Peyer's patch (tissue), 4 donors: ENCODE results near the gene COLEC12. TPM values are rescaled to one million over a fixed set of nuclear protein-coding genes. Genes with fewer than 3 reads are reported as not detected.

Experiments used
- DNase-seq, 3 donors: peaks; one replicate each; pipeline ENCODE4 v3.0.0-alpha.2; 2017 to 2019
- H3K27ac ChIP-seq, 4 donors: fragments of 200-600 bp; sonication (generic); one replicate each; pipeline ENCODE4 v1.5.1; 2016 to 2019
- H3K27me3 ChIP-seq, 2 donors: fragments of 200-600 bp; sonication (generic); one replicate each; pipeline ENCODE4 v1.5.1; 2019
- H3K36me3 ChIP-seq, 3 donors: fragments of 200-600 bp; sonication (generic); one replicate each; pipeline ENCODE4 v1.5.1; 2016 to 2019
- H3K4me1 ChIP-seq, 4 donors: fragments of 200-600 bp; sonication (generic); one replicate each; pipeline ENCODE4 v1.5.1; 2016 to 2019
- H3K4me3 ChIP-seq, 4 donors: fragments of 200-600 bp; sonication (generic); 1 replicate in 3 of 4; 2 replicates in 1 of 4; pipeline ENCODE4 v1.5.1; 2016 to 2019; ENCODE audit warnings: mild to moderate bottlenecking in 1 of 4
- H3K9me3 ChIP-seq, 4 donors: fragments of 200-600 bp; sonication (generic); one replicate each; pipeline ENCODE4 v1.5.1; 2016 to 2019; ENCODE audit warnings: mild to moderate bottlenecking in 1 of 4
- POLR2A ChIP-seq, 2 donors: fragments of 450-650 bp; IDR thresholded peaks; one replicate each; pipeline ENCODE4 v1.5.1; 2017; ENCODE audit warnings: antibody characterized with exemption in 2 of 2, mild to moderate bottlenecking in 2 of 2, moderate library complexity in 2 of 2
- total RNA-seq, 4 donors: library from RNA; depleted of rRNA; stranded (reverse); fragments of >200 nt; gene quantifications; one replicate each; pipeline ENCODE4 v1.1.0, GENCODE V29; 2016
- TF ChIP-seq, protein P1 (sequence below), 6 experiments: fragments of 450-650 bp in 4 of 6; fragments of 200-600 bp in 2 of 6; sonication (generic) in 1 of 6; IDR thresholded peaks; one replicate each; pipeline ENCODE4 v1.5.1; 2017 to 2019; ENCODE audit warnings: antibody characterized with exemption in 6 of 6, mild to moderate bottlenecking in 3 of 6, moderate library complexity in 1 of 6

Gene COLEC12
- total RNA-seq, 4 donors from 2014 or later = 0.88 to 7.6 (median 3.8) TPM

DNA sequence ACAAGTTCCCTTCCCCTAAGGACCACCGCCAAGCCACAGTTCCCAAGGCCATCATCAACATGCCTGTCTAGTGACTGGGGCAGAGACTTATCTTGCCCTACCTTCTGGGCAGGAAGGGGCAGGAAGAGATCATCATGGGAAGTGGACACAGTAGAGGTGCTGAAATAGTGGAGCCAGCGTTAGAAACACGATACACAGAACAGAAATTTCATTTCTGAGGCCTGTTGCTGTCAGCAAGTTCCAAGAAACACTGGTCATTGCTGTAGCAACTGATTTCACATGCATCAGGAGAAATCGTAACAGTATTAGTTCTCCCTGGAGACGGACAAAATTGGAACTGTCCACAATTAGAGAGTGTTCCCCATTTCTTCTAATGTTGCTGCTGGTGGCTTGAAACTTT lies 83.0 kb downstream of the COLEC12 start:
- no peaks in the 10 kb centered on the region for H3K4me1 ChIP-seq
- DNase-seq = no peak
- H3K4me3 ChIP-seq = no peak overlapping the region
- TF ChIP-seq, protein P1, sequence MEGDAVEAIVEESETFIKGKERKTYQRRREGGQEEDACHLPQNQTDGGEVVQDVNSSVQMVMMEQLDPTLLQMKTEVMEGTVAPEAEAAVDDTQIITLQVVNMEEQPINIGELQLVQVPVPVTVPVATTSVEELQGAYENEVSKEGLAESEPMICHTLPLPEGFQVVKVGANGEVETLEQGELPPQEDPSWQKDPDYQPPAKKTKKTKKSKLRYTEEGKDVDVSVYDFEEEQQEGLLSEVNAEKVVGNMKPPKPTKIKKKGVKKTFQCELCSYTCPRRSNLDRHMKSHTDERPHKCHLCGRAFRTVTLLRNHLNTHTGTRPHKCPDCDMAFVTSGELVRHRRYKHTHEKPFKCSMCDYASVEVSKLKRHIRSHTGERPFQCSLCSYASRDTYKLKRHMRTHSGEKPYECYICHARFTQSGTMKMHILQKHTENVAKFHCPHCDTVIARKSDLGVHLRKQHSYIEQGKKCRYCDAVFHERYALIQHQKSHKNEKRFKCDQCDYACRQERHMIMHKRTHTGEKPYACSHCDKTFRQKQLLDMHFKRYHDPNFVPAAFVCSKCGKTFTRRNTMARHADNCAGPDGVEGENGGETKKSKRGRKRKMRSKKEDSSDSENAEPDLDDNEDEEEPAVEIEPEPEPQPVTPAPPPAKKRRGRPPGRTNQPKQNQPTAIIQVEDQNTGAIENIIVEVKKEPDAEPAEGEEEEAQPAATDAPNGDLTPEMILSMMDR (IDR thresholded peaks at IDR 0.05) = no peak
- TF ChIP-seq POLR2A (IDR thresholded peaks at IDR 0.05) = no peak
- H3K36me3 ChIP-seq = no peaks in the 10 kb centered on the region
- H3K27ac ChIP-seq = no peak overlapping the region
- H3K27me3 ChIP-seq = no peaks in the 10 kb centered on the region
- H3K9me3 ChIP-seq = no peaks in the 10 kb centered on the region

- Histone ChIP-seq H3K27ac (no peak overlapping the region), H3K4me3 (no peak overlapping the region), H3K9me3 (no peaks in the 10 kb centered on the region), H3K36me3 (no peaks in the 10 kb centered on the region), H3K4me1 (no peaks in the 10 kb centered on the region), H3K27me3 (no peaks in the 10 kb centered on the region)
- TF ChIP-seq, protein P1 (IDR thresholded peaks at IDR 0.05) = no peak
- no peak for TF ChIP-seq POLR2A (IDR thresholded peaks at IDR 0.05)
- no peak for DNase-seq
These were observed 83.6 kb downstream of the COLEC12 start for GRCh38 chr18:416930-417329.

DNA sequence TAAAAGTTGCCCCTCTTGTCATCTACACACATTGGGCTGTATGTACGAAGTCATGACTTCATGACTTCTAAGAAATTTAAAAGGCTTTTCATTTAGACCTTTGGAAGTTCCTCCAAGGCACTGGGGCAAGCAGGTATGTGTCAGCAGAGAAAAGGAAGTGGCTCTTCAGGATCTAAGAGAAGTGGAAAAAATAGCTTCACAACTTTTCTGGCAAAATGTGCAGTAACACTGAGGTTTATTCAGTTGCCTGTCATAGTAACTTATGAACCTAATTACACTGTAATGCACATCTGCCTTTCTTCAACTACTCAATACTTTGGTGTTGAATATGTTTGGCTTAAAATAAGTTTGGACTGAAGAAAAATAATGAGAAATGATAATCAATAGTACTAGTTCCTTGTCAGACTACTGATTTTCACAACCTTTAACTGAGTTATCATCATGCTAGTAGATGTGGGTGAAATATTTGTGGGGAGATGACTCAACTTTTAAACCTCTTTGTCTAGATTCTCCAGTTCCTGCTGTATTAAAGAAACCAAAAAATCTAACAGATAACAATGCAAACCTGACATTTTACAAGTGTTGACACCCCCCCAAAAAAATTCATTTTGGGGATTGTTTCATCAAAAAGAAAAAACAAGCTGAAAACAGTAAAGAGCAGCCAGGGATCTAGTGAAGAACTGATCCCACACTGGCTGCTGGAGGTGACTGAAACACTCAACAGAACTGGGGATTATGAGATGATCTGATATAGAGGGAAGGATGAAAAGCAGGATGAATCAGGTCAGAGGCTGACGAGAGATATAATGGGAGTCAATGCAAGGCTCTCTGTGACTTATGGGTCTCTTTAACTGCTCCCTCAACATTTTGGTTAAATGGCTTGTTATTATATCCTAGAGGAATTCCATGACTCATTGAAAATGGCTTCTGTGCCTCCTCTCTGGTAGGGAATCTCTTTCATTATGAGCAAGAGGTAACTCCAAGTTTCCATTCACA lies 84.6 kb downstream of the COLEC12 start:
- Histone ChIP-seq H3K36me3 (no peaks in the 10 kb centered on the region), H3K27me3 (no peaks in the 10 kb centered on the region), H3K9me3 (no peaks in the 10 kb centered on the region), H3K4me1 (no peaks in the 10 kb centered on the region), H3K4me3 (no peak overlapping the region), H3K27ac (no peak overlapping the region)
- TF ChIP-seq, protein P1 (IDR thresholded peaks at IDR 0.05) = no peak
- no peak for TF ChIP-seq POLR2A (IDR thresholded peaks at IDR 0.05)
- no peak for DNase-seq

- H3K36me3 ChIP-seq = no peaks in the 10 kb centered on the region
- no peaks in the 10 kb centered on the region for H3K4me1 ChIP-seq
- TF ChIP-seq POLR2A (IDR thresholded peaks at IDR 0.05) = no peak
- TF ChIP-seq, protein P1 (IDR thresholded peaks at IDR 0.05) = no peak
- H3K9me3 ChIP-seq = no peaks in the 10 kb centered on the region
- H3K27me3 ChIP-seq = no peaks in the 10 kb centered on the region
- no peak for DNase-seq
- H3K27ac ChIP-seq = no peak overlapping the region
- no peak overlapping the region for H3K4me3 ChIP-seq
These were observed 85.5 kb downstream of the COLEC12 start for GRCh38 chr18:415047-415446.

GRCh38 chr18:413233-413632 lies 87.3 kb downstream of the COLEC12 start:
- no peak for DNase-seq
- TF ChIP-seq POLR2A (IDR thresholded peaks at IDR 0.05) = no peak
- TF ChIP-seq, protein P1 (IDR thresholded peaks at IDR 0.05) = no peak
- Histone ChIP-seq H3K4me3 (no peak overlapping the region), H3K27ac (no peak overlapping the region), H3K36me3 (no peaks in the 10 kb centered on the region), H3K4me1 (no peaks in the 10 kb centered on the region), H3K9me3 (no peaks in the 10 kb centered on the region), H3K27me3 (no peaks in the 10 kb centered on the region)
